Astrocyte (in vitro differentiated cells and primary cell): ENCODE measurements around the gene ZBTB21. TPM values are rescaled to one million over a fixed set of nuclear protein-coding genes. Genes with fewer than 3 reads are reported as not detected.

Experiments
- DNase-seq: peaks from one replicate; pipeline ENCODE4 v3.0.0-alpha.2; 2010; ENCODE audit warnings: low read depth
- FAIRE-seq: peaks from 2 replicates; lab custom pipeline; 2011; peaks lifted over from hg19 to GRCh38; lab: Jason Lieb, UNC
- H2AFZ ChIP-seq: 2 replicates; pipeline ENCODE4 v1.6.0; 2012; ENCODE audit warnings: low read depth, low read length, inconsistent platforms
- H3K27ac ChIP-seq: 2 replicates; pipeline ENCODE4 v1.5.1; 2011; ENCODE audit warnings: low read depth, low read length, inconsistent platforms
- H3K27me3 ChIP-seq: 2 replicates; pipeline ENCODE4 v1.6.0; 2011; ENCODE audit warnings: low read length, inconsistent platforms; ENCODE audit not compliant: insufficient read depth
- H3K36me3 ChIP-seq: 2 replicates; pipeline ENCODE4 v1.5.1; 2011; ENCODE audit warnings: low read length, inconsistent platforms; ENCODE audit not compliant: insufficient read depth
- H3K4me1 ChIP-seq: 2 replicates; pipeline ENCODE4 v1.5.1; 2011; ENCODE audit warnings: low read length, inconsistent platforms; ENCODE audit not compliant: insufficient read depth
- H3K4me2 ChIP-seq: 2 replicates; pipeline ENCODE4 v1.6.0; 2012; ENCODE audit warnings: low read length, inconsistent platforms
- H3K4me3 ChIP-seq: 2 replicates; pipeline ENCODE4 v1.5.1; 2011; ENCODE audit warnings: low read depth, mild to moderate bottlenecking, low read length, inconsistent platforms; ENCODE audit not compliant: insufficient read depth
- H3K79me2 ChIP-seq: 2 replicates; pipeline ENCODE4 v1.6.0; 2012; ENCODE audit warnings: mild to moderate bottlenecking, low read length, inconsistent platforms; ENCODE audit not compliant: insufficient read depth
- H3K9ac ChIP-seq: 2 replicates; pipeline ENCODE4 v1.6.0; 2012; ENCODE audit warnings: mild to moderate bottlenecking, low read length, inconsistent platforms
- H3K9me3 ChIP-seq: 2 replicates; pipeline ENCODE4 v1.5.1; 2012; ENCODE audit warnings: low read depth, mild to moderate bottlenecking, low read length, inconsistent platforms; ENCODE audit not compliant: insufficient read depth
- H4K20me1 ChIP-seq: 2 replicates; pipeline ENCODE4 v1.6.0; 2012; ENCODE audit warnings: low read length, inconsistent platforms; ENCODE audit not compliant: insufficient read depth
- H3K27ac Mint-ChIP-seq: one replicate; pipeline ENCODE4 v1.8.0; 2021; ENCODE audit warnings: mild to moderate bottlenecking, mixed read lengths; ENCODE audit not compliant: unreplicated experiment
- H3K27me3 Mint-ChIP-seq: one replicate; pipeline ENCODE4 v1.8.0; 2021; ENCODE audit warnings: low read depth, mixed read lengths; ENCODE audit not compliant: unreplicated experiment
- H3K36me3 Mint-ChIP-seq: one replicate; pipeline ENCODE4 v1.8.0; 2021; ENCODE audit warnings: low read depth, mixed read lengths; ENCODE audit not compliant: unreplicated experiment
- H3K4me1 Mint-ChIP-seq: one replicate; pipeline ENCODE4 v1.8.0; 2021; ENCODE audit warnings: low read depth, mixed read lengths; ENCODE audit not compliant: unreplicated experiment
- H3K4me3 Mint-ChIP-seq: one replicate; pipeline ENCODE4 v1.8.0; 2021; ENCODE audit warnings: mild to moderate bottlenecking, moderate library complexity, mixed read lengths; ENCODE audit not compliant: unreplicated experiment
- H3K9me3 Mint-ChIP-seq: one replicate; pipeline ENCODE4 v1.8.0; 2021; ENCODE audit warnings: mild to moderate bottlenecking, mixed read lengths; ENCODE audit not compliant: unreplicated experiment
- CTCF ChIP-seq: IDR thresholded peaks from 2 replicates; pipeline ENCODE4 v1.5.1; 2011; ENCODE audit warnings: low read depth, mild to moderate bottlenecking, inconsistent platforms, low read length, moderate library complexity; ENCODE audit not compliant: insufficient read depth
- EZH2 ChIP-seq: IDR thresholded peaks from 2 replicates; pipeline ENCODE4 v1.6.1; 2012; ENCODE audit warnings: mild to moderate bottlenecking, low read length, inconsistent platforms; ENCODE audit not compliant: insufficient read depth
- total RNA-seq: library from RNA; stranded (reverse); gene quantifications from 2 replicates; pipeline ENCODE4 v1.2.1, GENCODE V29; 2021

Gene ZBTB21
- total RNA-seq, 1 donor from 2014 or later: 20.5 TPM

- Histone ChIP-seq H3K4me2 (peak overlapping the region; percentile 86), H3K9ac (peak overlapping the region; percentile 97), H3K9me3 (no peaks in the 10 kb centered on the region), H3K4me1 (peaks cover 3% of the 10 kb centered on the region), H2AFZ (peak overlapping the region; percentile 75), H3K4me3 (peak overlapping the region; percentile 64), H3K27ac (peak overlapping the region; percentile 75), H3K36me3 (no peaks in the 10 kb centered on the region), H3K27me3 (peaks cover 12% of the 10 kb centered on the region), H3K79me2 (peaks cover 28% of the 10 kb centered on the region), H4K20me1 (peaks cover 3% of the 10 kb centered on the region)
- Mint-ChIP-seq H3K36me3 (peaks cover 9% of the 10 kb centered on the region), H3K4me3 (peak overlapping the region; percentile 90), H3K4me1 (no peaks in the 10 kb centered on the region), H3K27ac (peak overlapping the region; percentile 89), H3K9me3 (peaks cover 2% of the 10 kb centered on the region), H3K27me3 (peaks cover 16% of the 10 kb centered on the region)
- DNase-seq (peak; percentile 16), FAIRE-seq (no peak)
- peak; percentile 44 for TF ChIP-seq EZH2
- TF ChIP-seq CTCF: no peak
These were observed 641 bp upstream of the ZBTB21 start for GRCh38 chr21:42010507-42011495.

- peak overlapping the region; percentile 99 for H3K27ac ChIP-seq
- peak overlapping the region; percentile 51 for H2AFZ ChIP-seq
- peaks cover 12% of the 10 kb centered on the region for H3K27me3 ChIP-seq
- TF ChIP-seq EZH2 (no peak), CTCF (no peak)
- H3K9me3 ChIP-seq: no peaks in the 10 kb centered on the region
- peaks cover 14% of the 10 kb centered on the region for H3K27me3 Mint-ChIP-seq
- peaks cover 3% of the 10 kb centered on the region for H4K20me1 ChIP-seq
- H3K4me3 Mint-ChIP-seq: peak overlapping the region; percentile 89
- peaks cover 42% of the 10 kb centered on the region for H3K79me2 ChIP-seq
- DNase-seq (peak; percentile 61), FAIRE-seq (no peak)
- peaks cover under 1% of the 10 kb centered on the region for H3K9me3 Mint-ChIP-seq
- H3K4me2 ChIP-seq: peak overlapping the region; percentile 86
- peak overlapping the region; percentile 97 for H3K9ac ChIP-seq
- H3K36me3 Mint-ChIP-seq: peaks cover 12% of the 10 kb centered on the region
- H3K4me3 ChIP-seq: peak overlapping the region; percentile 75
- H3K36me3 ChIP-seq: no peaks in the 10 kb centered on the region
- H3K4me1 Mint-ChIP-seq: no peaks in the 10 kb centered on the region
- peak overlapping the region; percentile 88 for H3K27ac Mint-ChIP-seq
- peaks cover 3% of the 10 kb centered on the region for H3K4me1 ChIP-seq
These were observed 936 bp downstream of the ZBTB21 start for GRCh38 chr21:42009018-42009830.
